GM19468 (cell line): Measurements from ENCODE around the gene MOCS1.

Experiments used
- ATAC-seq: cut with Tn5 transposase; IDR thresholded peaks from one replicate; pipeline ENCODE4 v1.9.1; 2021; ENCODE audit warnings: mild to moderate bottlenecking, moderate library complexity, moderate number of reproducible peaks; ENCODE audit not compliant: unreplicated experiment; ENCODE audit errors: extremely low read depth

Gene MOCS1

GRCh38 chr6:39950125-39950720 is 16.0 kb upstream of the MOCS1 start:
- ATAC-seq: no peak

GRCh38 chr6:39948199-39948791 is 14.0 kb upstream of the MOCS1 start:
- no peak for ATAC-seq

- no peak for ATAC-seq
Observed at GRCh38 chr6:39947611-39948068, 13.4 kb upstream of the MOCS1 start.

- ATAC-seq: no peak
Observed at GRCh38 chr6:39945626-39946025, 11.4 kb upstream of the MOCS1 start.

GRCh38 chr6:39942903-39943580 is 8.8 kb upstream of the MOCS1 start:
- ATAC-seq: no peak

- ATAC-seq: no peak
Observed at GRCh38 chr6:39941820-39942219, 7.6 kb upstream of the MOCS1 start.

- ATAC-seq: no peak
Observed at GRCh38 chr6:39941138-39941537, 6.9 kb upstream of the MOCS1 start.

- no peak for ATAC-seq
Observed at GRCh38 chr6:39938773-39939654, 4.8 kb upstream of the MOCS1 start.

- ATAC-seq: no peak
Observed at GRCh38 chr6:39937686-39938333, 3.5 kb upstream of the MOCS1 start.

- ATAC-seq: no peak
Observed at GRCh38 chr6:39936857-39937256, 2.6 kb upstream of the MOCS1 start.

GRCh38 chr6:39935241-39935640 is 979 bp upstream of the MOCS1 start:
- ATAC-seq: no peak

GRCh38 chr6:39933669-39934130 is 562 bp downstream of the MOCS1 start:
- ATAC-seq: no peak

GRCh38 chr6:39932386-39932910 is 1.8 kb downstream of the MOCS1 start:
- no peak for ATAC-seq

- ATAC-seq: no peak
Observed at GRCh38 chr6:39931607-39932006, 2.7 kb downstream of the MOCS1 start.

- no peak for ATAC-seq
Observed at GRCh38 chr6:39930540-39930939, 3.7 kb downstream of the MOCS1 start.

GRCh38 chr6:39929733-39930461 is 4.4 kb downstream of the MOCS1 start:
- ATAC-seq: no peak

GRCh38 chr6:39929039-39929732 is 5.1 kb downstream of the MOCS1 start:
- no peak for ATAC-seq

GRCh38 chr6:39927159-39927558 is 7.1 kb downstream of the MOCS1 start:
- no peak for ATAC-seq

- no peak for ATAC-seq
Observed at GRCh38 chr6:39926668-39927067, 7.6 kb downstream of the MOCS1 start.
